Measurements from ENCODE around the gene SHB.

The SHB gene

GRCh38 chr9:38081356-38082108 is 12.5 kb upstream of the SHB start:
- DNase-seq (ENCODE audit: low spot score in 2 of 2): no peak
- in situ Hi-C loops (cut with MboI; ENCODE audit: low sequenced_read_pairs): no loop called here

GRCh38 chr9:38079461-38080031 is 10.5 kb upstream of the SHB start:
- in situ Hi-C loops (cut with MboI; ENCODE audit: low sequenced_read_pairs): no loop called here
- H3K4me1 ChIP-seq: peaks cover 5% of the 10 kb centered on the region
- H3K36me3 ChIP-seq (replicated peaks): no peaks in the 10 kb centered on the region
- no peaks in the 10 kb centered on the region for H3K27me3 ChIP-seq (ENCODE audit: low read depth)
- no peak for DNase-seq (ENCODE audit: low spot score in 2 of 2)
- H3K9me3 ChIP-seq: no peaks in the 10 kb centered on the region
- no peak overlapping the region for H3K4me3 ChIP-seq

More at GRCh38 chr9:38081356-38082108, 12.5 kb upstream of the SHB start:
- Histone ChIP-seq H3K27me3 (ENCODE audit: low read depth) (no peaks in the 10 kb centered on the region), H3K9me3 (no peaks in the 10 kb centered on the region), H3K4me3 (no peak overlapping the region), H3K36me3 (replicated peaks) (no peaks in the 10 kb centered on the region), H3K4me1 (peaks cover 7% of the 10 kb centered on the region)

- Histone ChIP-seq H3K27me3 (ENCODE audit: low read depth) (no peaks in the 10 kb centered on the region), H3K9me3 (no peaks in the 10 kb centered on the region), H3K4me3 (no peak overlapping the region), H3K4me1 (peaks cover 4% of the 10 kb centered on the region), H3K36me3 (replicated peaks) (no peaks in the 10 kb centered on the region)
- DNase-seq (ENCODE audit: low spot score in 2 of 2): no peak
- in situ Hi-C loops (cut with MboI; ENCODE audit: low sequenced_read_pairs): no loop called here
These were observed 6.2 kb upstream of the SHB start for GRCh38 chr9:38075272-38075671.

GRCh38 chr9:38074441-38074961 is 5.5 kb upstream of the SHB start:
- no peaks in the 10 kb centered on the region for H3K27me3 ChIP-seq (ENCODE audit: low read depth)
- DNase-seq (ENCODE audit: low spot score in 2 of 2): no peak
- in situ Hi-C loops (cut with MboI; ENCODE audit: low sequenced_read_pairs): loop anchor here (5.0 kb wide), 1 partner anchor 162 kb away; no protein-coding TSS in a partner anchor
- H3K4me1 ChIP-seq: peaks cover 9% of the 10 kb centered on the region
- H3K9me3 ChIP-seq: no peaks in the 10 kb centered on the region
- no peaks in the 10 kb centered on the region for H3K36me3 ChIP-seq (replicated peaks)
- H3K4me3 ChIP-seq: no peak overlapping the region

GRCh38 chr9:38073882-38074281 is 4.9 kb upstream of the SHB start:
- Histone ChIP-seq H3K27me3 (ENCODE audit: low read depth) (no peaks in the 10 kb centered on the region), H3K36me3 (replicated peaks) (no peaks in the 10 kb centered on the region; the same call in 1 of the 2 replicates), H3K9me3 (no peaks in the 10 kb centered on the region), H3K4me3 (no peak overlapping the region), H3K4me1 (peaks cover 8% of the 10 kb centered on the region)
- in situ Hi-C loops (cut with MboI; ENCODE audit: low sequenced_read_pairs): loop anchor here (5.0 kb wide), 1 partner anchor 162 kb away; no protein-coding TSS in a partner anchor
- no peak for DNase-seq (ENCODE audit: low spot score in 2 of 2)

GRCh38 chr9:38071470-38072134 is 2.6 kb upstream of the SHB start:
- Histone ChIP-seq H3K4me1 (peaks cover 5% of the 10 kb centered on the region; the same call in 1 of the 2 replicates), H3K36me3 (replicated peaks) (no peaks in the 10 kb centered on the region; the same call in 1 of the 2 replicates), H3K4me3 (no peak overlapping the region), H3K9me3 (no peaks in the 10 kb centered on the region), H3K27me3 (ENCODE audit: low read depth) (no peaks in the 10 kb centered on the region)
- in situ Hi-C loops (cut with MboI; ENCODE audit: low sequenced_read_pairs): loop anchor here (5.0 kb wide), 1 partner anchor 159 kb away; no protein-coding TSS in a partner anchor
- no peak for DNase-seq (ENCODE audit: low spot score in 2 of 2)

- Histone ChIP-seq H3K4me1 (peaks cover 22% of the 10 kb centered on the region), H3K9me3 (no peaks in the 10 kb centered on the region), H3K4me3 (peak overlapping the region; percentile 83), H3K27me3 (ENCODE audit: low read depth) (no peaks in the 10 kb centered on the region), H3K36me3 (replicated peaks) (no peaks in the 10 kb centered on the region; the same call in 1 of the 2 replicates)
- DNase-seq (ENCODE audit: low spot score in 2 of 2): peak in 1 of 2 experiments; percentile 31
- in situ Hi-C loops (cut with MboI; ENCODE audit: low sequenced_read_pairs): no loop called here
These were observed 957 bp downstream of the SHB start for GRCh38 chr9:38067859-38068681.

- peaks cover 27% of the 10 kb centered on the region for H3K4me1 ChIP-seq
- no peaks in the 10 kb centered on the region; the same call in 1 of the 2 replicates for H3K36me3 ChIP-seq (replicated peaks)
- H3K9me3 ChIP-seq: no peaks in the 10 kb centered on the region
- H3K27me3 ChIP-seq (ENCODE audit: low read depth): no peaks in the 10 kb centered on the region
- peak overlapping the region; percentile 83 for H3K4me3 ChIP-seq
- in situ Hi-C loops (cut with MboI; ENCODE audit: low sequenced_read_pairs): no loop called here
- peak in 1 of 2 experiments; percentile 57 for DNase-seq (ENCODE audit: low spot score in 2 of 2)
These were observed 1.8 kb downstream of the SHB start for GRCh38 chr9:38066914-38067858.

GRCh38 chr9:38066197-38066913 is 2.7 kb downstream of the SHB start:
- Histone ChIP-seq H3K4me1 (peaks cover 27% of the 10 kb centered on the region), H3K36me3 (replicated peaks) (no peaks in the 10 kb centered on the region; the same call in 1 of the 2 replicates), H3K4me3 (peak overlapping the region; percentile 83), H3K9me3 (no peaks in the 10 kb centered on the region), H3K27me3 (ENCODE audit: low read depth) (no peaks in the 10 kb centered on the region)
- no peak for DNase-seq (ENCODE audit: low spot score in 2 of 2)
- in situ Hi-C loops (cut with MboI; ENCODE audit: low sequenced_read_pairs): no loop called here

GRCh38 chr9:38065369-38066075 is 3.5 kb downstream of the SHB start:
- peaks cover 27% of the 10 kb centered on the region for H3K4me1 ChIP-seq
- no peaks in the 10 kb centered on the region for H3K9me3 ChIP-seq
- no peaks in the 10 kb centered on the region for H3K27me3 ChIP-seq (ENCODE audit: low read depth)
- peak overlapping the region; percentile 83 for H3K4me3 ChIP-seq
- no peaks in the 10 kb centered on the region; the same call in none of the 2 replicates for H3K36me3 ChIP-seq (replicated peaks)
- DNase-seq (ENCODE audit: low spot score in 2 of 2): no peak
- in situ Hi-C loops (cut with MboI; ENCODE audit: low sequenced_read_pairs): no loop called here

- no peaks in the 10 kb centered on the region for H3K9me3 ChIP-seq
- in situ Hi-C loops (cut with MboI; ENCODE audit: low sequenced_read_pairs): loop anchor here (5.0 kb wide), 1 partner anchor 38 kb away; no protein-coding TSS in a partner anchor
- H3K27me3 ChIP-seq (ENCODE audit: low read depth): no peaks in the 10 kb centered on the region
- DNase-seq (ENCODE audit: low spot score in 2 of 2): no peak
- H3K36me3 ChIP-seq (replicated peaks): no peaks in the 10 kb centered on the region; the same call in none of the 2 replicates
- peaks cover 24% of the 10 kb centered on the region for H3K4me1 ChIP-seq
- H3K4me3 ChIP-seq: no peak overlapping the region
These were observed 4.1 kb downstream of the SHB start for GRCh38 chr9:38064842-38065368.
